ENCODE measurements around the gene MYBBP1A.
"Not testable (repeated sequence)": the region's sequence is repeated elsewhere in the genome, so short reads cannot be mapped to it uniquely, and the experiment has no call there.

DNA sequence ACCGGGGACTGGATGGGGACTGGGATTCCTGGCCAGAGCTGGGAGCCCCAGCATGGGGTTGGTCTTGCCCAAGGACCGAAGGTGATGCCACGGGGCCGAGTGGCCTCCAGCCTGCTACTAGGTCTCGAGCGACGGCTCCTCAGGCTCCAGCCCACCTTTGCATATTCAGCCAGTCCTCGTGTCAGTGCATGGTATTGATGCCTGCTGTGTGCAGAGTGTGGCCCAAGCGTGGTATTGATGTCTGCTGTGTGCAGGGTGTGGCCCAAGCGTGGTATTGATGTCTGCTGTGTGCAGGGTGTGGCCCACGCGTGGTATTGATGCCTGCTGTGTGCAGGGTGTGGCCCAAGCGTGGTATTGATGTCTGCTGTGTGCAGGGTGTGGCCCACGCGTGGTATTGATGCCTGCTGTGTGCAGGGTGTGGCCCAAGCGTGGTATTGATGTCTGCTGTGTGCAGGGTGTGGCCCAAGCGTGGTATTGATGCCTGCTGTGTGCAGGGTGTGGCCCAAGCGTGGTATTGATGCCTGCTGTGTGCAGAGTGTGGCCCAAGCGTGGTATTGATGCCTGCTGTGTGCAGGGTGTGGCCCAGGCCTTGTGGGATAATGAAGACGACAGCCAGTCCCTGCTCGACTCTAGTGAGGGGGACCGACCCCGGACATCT is 40.6 kb upstream of the MYBBP1A start:
- TF ChIP-seq CTCF, POLR2A (IDR thresholded peaks at IDR 0.05): not testable (repeated sequence)
